H1 (cell line): ENCODE results near the gene SOX15. TPM values are rescaled to one million over a fixed set of nuclear protein-coding genes. Genes with fewer than 3 reads are reported as not detected.

ENCODE experiments used
- CEBPB ChIP-seq: IDR thresholded peaks from 2 replicates; pipeline ENCODE4 v1.6.1; 2012; ENCODE audit warnings: low read depth, low read length
- EZH2 ChIP-seq: fragments of 200-600 bp; sonication (generic); IDR thresholded peaks from 2 replicates; pipeline ENCODE4 v1.7.1; 2012; ENCODE audit warnings: low read depth, mild to moderate bottlenecking, moderate library complexity, low read length, inconsistent platforms; ENCODE audit not compliant: severe bottlenecking
- GTF2F1 ChIP-seq: IDR thresholded peaks from 2 replicates; pipeline ENCODE4 v1.6.1; 2012; ENCODE audit warnings: low read depth, low read length, improper control_type of control experiment, borderline replicate concordance
- MAX ChIP-seq: IDR thresholded peaks from 2 replicates; pipeline ENCODE4 v1.6.1; 2012; ENCODE audit warnings: inconsistent platforms
- POLR2A ChIP-seq, 2 experiments: IDR thresholded peaks; 1 replicate in 1 of 2; 2 replicates in 1 of 2; pipeline ENCODE4 v1.6.1; 2011; ENCODE audit warnings: low read depth in 2 of 2, low read length in 2 of 2, mild to moderate bottlenecking in 2 of 2; ENCODE audit errors: control extremely low read depth in 1 of 2
- POLR2AphosphoS5 ChIP-seq: IDR thresholded peaks from 2 replicates; pipeline ENCODE4 v1.6.1; 2011; ENCODE audit warnings: low read depth, low read length
- RAD21 ChIP-seq, 2 experiments: IDR thresholded peaks in 1 of 2; conservative IDR thresholded peaks in 1 of 2; 2 replicates each; pipeline ENCODE4 v1.6.1; 2011; ENCODE audit warnings: low read depth in 2 of 2, low read length in 2 of 2, improper control_type of control experiment in 1 of 2, inconsistent platforms in 1 of 2, mild to moderate bottlenecking in 1 of 2, moderate library complexity in 1 of 2
- RBBP5 ChIP-seq: IDR thresholded peaks from 2 replicates; pipeline ENCODE4 v1.7.1; 2012; ENCODE audit warnings: low read depth, mild to moderate bottlenecking, inconsistent platforms, low read length, moderate library complexity, borderline replicate concordance
- TAF1 ChIP-seq: IDR thresholded peaks from 2 replicates; pipeline ENCODE4 v1.6.1; 2011; ENCODE audit warnings: mild to moderate bottlenecking, low read depth, low read length
- TBP ChIP-seq: IDR thresholded peaks from 2 replicates; pipeline ENCODE4 v1.6.1; 2011; ENCODE audit warnings: low read depth, low read length, improper control_type of control experiment
- polyA plus RNA-seq, 7 experiments: library from polyadenylated mRNA; depleted of rRNA in 3 of 7; stranded (reverse) in 5 of 7; unstranded in 2 of 7; fragments of >200 nt in 5 of 7; fragments of 200-250 nt in 2 of 7; gene quantifications; 1 replicate in 5 of 7; 2 replicates in 1 of 7; 4 replicates in 1 of 7; pipeline versions ENCODE4 v1.2.1 to v1.2.3, GENCODE V29; 2011 to 2013; ENCODE audit warnings: missing spikeins in 2 of 7, mixed read lengths in 2 of 7
- total RNA-seq: library from RNA; stranded (reverse); fragmentation: NEBNext Ultra II Directional; extraction: Animal tissue kit (Norgen Biotek cat#: 25700); gene quantifications from 2 replicates; pipeline ENCODE4 v1.2.1, GENCODE V29; 2021

SOX15 gene
- total and polyA plus RNA-seq, 2 of the 8 experiments (the other 6 are each of a cell fraction or from before 2014, with no cell fraction given): 14.3 to 26.8 TPM

GRCh38 chr17:7583253-7584109 lies 6.4 kb downstream of the SOX15 start, which contains the start of gene MPDU1 (continued):
- TF ChIP-seq RAD21 (IDR thresholded peaks at IDR 0.05 in 1 of 2, conservative IDR thresholded peaks at IDR 0.05 in 1 of 2; ENCODE audit: low read depth in 2 of 2, low read length in 2 of 2): no peak
- no peak for TF ChIP-seq RBBP5
- peak; percentile 96 for TF ChIP-seq TAF1
- TF ChIP-seq POLR2AphosphoS5: peak; percentile 90
- TF ChIP-seq GTF2F1: no peak; the same call in 1 of the 2 replicates
- no peak for TF ChIP-seq EZH2
- peak; percentile 83 for TF ChIP-seq MAX
- TF ChIP-seq POLR2A (IDR thresholded peaks at IDR 0.05; ENCODE audit: control extremely low read depth in 1 of 2, low read depth in 2 of 2, low read length in 2 of 2): peak; percentile 75 to 94
- no peak for TF ChIP-seq CEBPB
- peak; percentile 90 for TF ChIP-seq TBP
